Ascending aorta (tissue), 2 donors: Measurements from ENCODE around the gene VKORC1. TPM values are rescaled to one million over a fixed set of nuclear protein-coding genes. Genes with fewer than 3 reads are reported as not detected.
"Not testable (repeated sequence)": the region's sequence is repeated elsewhere in the genome, so short reads cannot be mapped to it uniquely, and the experiment has no call there.

Experiments
- DNase-seq, 2 donors: peaks; one replicate each; pipeline ENCODE4 v3.0.0-alpha.2; 2019; ENCODE audit warnings: low spot score in 2 of 2
- H3K27ac ChIP-seq, 2 donors: fragments of 200-600 bp; sonication (generic); one replicate each; pipeline ENCODE4 v1.5.1; 2016 to 2017; ENCODE audit warnings: mild to moderate bottlenecking in 1 of 2
- H3K27me3 ChIP-seq: fragments of 200-600 bp; sonication (generic); one replicate; pipeline ENCODE4 v1.5.1; 2017
- H3K36me3 ChIP-seq, 2 donors: fragments of 200-600 bp; sonication (generic); one replicate each; pipeline ENCODE4 v1.5.1; 2016
- H3K4me1 ChIP-seq, 2 donors: fragments of 200-600 bp; sonication (generic); one replicate each; pipeline ENCODE4 v1.5.1; 2016 to 2017; ENCODE audit warnings: mild to moderate bottlenecking in 1 of 2
- H3K4me3 ChIP-seq, 2 donors: fragments of 200-600 bp; sonication (generic); one replicate each; pipeline ENCODE4 v1.5.1; 2016 to 2017; ENCODE audit warnings: mild to moderate bottlenecking in 1 of 2
- H3K9me3 ChIP-seq, 2 donors: fragments of 200-600 bp; sonication (generic); one replicate each; pipeline ENCODE4 v1.5.1; 2016
- CTCF ChIP-seq, 3 experiments: fragments of 200-600 bp in 2 of 3; fragments of 450-650 bp in 1 of 3; sonication (generic) in 2 of 3; IDR thresholded peaks; one replicate each; pipeline ENCODE4 v1.5.1; 2016 to 2019; ENCODE audit warnings: antibody characterized with exemption in 3 of 3, mild to moderate bottlenecking in 1 of 3, moderate library complexity in 1 of 3
- intact Hi-C: fragments of 100-400 bp; cut with DNase I; formaldehyde crosslinking; loops from one replicate; pipeline ENCODE4 v1.15.1; 2023
- total RNA-seq: library from RNA; depleted of rRNA; stranded (reverse); fragments of >200 nt; gene quantifications from one replicate; pipeline ENCODE4 v1.1.0, GENCODE V29; 2016

The VKORC1 gene
- total RNA-seq, 1 donor from 2014 or later, result 227 TPM

- intact Hi-C loops, result loop anchor here (5.0 kb wide), 1 partner anchor 76 kb away; the partner anchor contains the start of gene FUS
- no peak overlapping the region for H3K4me3 ChIP-seq
- peaks cover 21 to 23% of the 10 kb centered on the region in 2 donors for H3K36me3 ChIP-seq
- no peaks in the 10 kb centered on the region for H3K9me3 ChIP-seq
- peaks cover 9 to 17% of the 10 kb centered on the region in 2 donors for H3K4me1 ChIP-seq
- no peak overlapping the region for H3K27ac ChIP-seq
- DNase-seq, result no peak
- H3K27me3 ChIP-seq, result no peaks in the 10 kb centered on the region
- no peak for TF ChIP-seq CTCF (IDR thresholded peaks at IDR 0.05)
Observed at GRCh38 chr16:31106509-31107464, 12.2 kb upstream of the VKORC1 start.

- TF ChIP-seq CTCF (IDR thresholded peaks at IDR 0.05), result peak; percentile 77 to 91 (median 84)
- Histone ChIP-seq H3K4me1 (peaks cover 9 to 17% of the 10 kb centered on the region in 2 donors), H3K27me3 (no peaks in the 10 kb centered on the region), H3K9me3 (no peaks in the 10 kb centered on the region), H3K4me3 (peak overlapping the region; percentile 25 to 53), H3K27ac (peak overlapping the region; percentile 1 to 59), H3K36me3 (peaks cover 12 to 13% of the 10 kb centered on the region in 2 donors)
- intact Hi-C loops, result loop anchor here (5.0 kb wide), 1 partner anchor 77 kb away; the partner anchor contains the start of gene FUS
- DNase-seq, result peak in 1 of 2 donors; percentile 93
Observed at GRCh38 chr16:31105677-31106213, 11.1 kb upstream of the VKORC1 start.

GRCh38 chr16:31100876-31101641, 6.5 kb upstream of the VKORC1 start:
- H3K4me3 ChIP-seq, intact Hi-C loops, DNase-seq, H3K4me1 ChIP-seq, H3K9me3 ChIP-seq, H3K36me3 ChIP-seq, H3K27me3 ChIP-seq, H3K27ac ChIP-seq: not testable (repeated sequence)

- no peaks in the 10 kb centered on the region for H3K36me3 ChIP-seq
- intact Hi-C loops, result loop anchor here (10.0 kb wide), 1 partner anchor 345 kb away; the partner anchor contains the start of gene ZNF843
- DNase-seq, result no peak
- no peak overlapping the region for H3K27ac ChIP-seq
- no peaks in the 10 kb centered on the region for H3K27me3 ChIP-seq
- H3K9me3 ChIP-seq, result no peaks in the 10 kb centered on the region
- H3K4me1 ChIP-seq, result peaks cover 0 to 2% of the 10 kb centered on the region in 2 donors
- no peak overlapping the region for H3K4me3 ChIP-seq
- no peak for TF ChIP-seq CTCF (IDR thresholded peaks at IDR 0.05)
Observed at GRCh38 chr16:31099860-31100638, 5.5 kb upstream of the VKORC1 start.

GRCh38 chr16:31094088-31094423, 541 bp downstream of the VKORC1 start:
- intact Hi-C loops, result loop anchor here (1.0 to 10.0 kb wide), 6 partner anchors 20 to 351 kb away; partner anchors contain the start of genes FUS, ZNF646, ZNF668 and ZNF843
- H3K27me3 ChIP-seq, result no peaks in the 10 kb centered on the region
- H3K4me1 ChIP-seq, result peaks cover 0 to 3% of the 10 kb centered on the region in 2 donors
- no peak for DNase-seq
- H3K36me3 ChIP-seq, result peaks cover 13 to 16% of the 10 kb centered on the region in 2 donors
- H3K27ac ChIP-seq, result peak overlapping the region; percentile 86 to 92
- no peaks in the 10 kb centered on the region for H3K9me3 ChIP-seq
- peak overlapping the region; percentile 94 to 97 for H3K4me3 ChIP-seq
- no peak for TF ChIP-seq CTCF (IDR thresholded peaks at IDR 0.05)
